NCI-H2196 (cell line): ENCODE measurements around the gene RCL1.
"Not testable (repeated sequence)": the region's sequence is repeated elsewhere in the genome, so short reads cannot be mapped to it uniquely, and the experiment has no call there.

Experiments
- DNase-seq: peaks from one replicate; lab custom pipeline; 2025; ENCODE audit not compliant: unreplicated experiment; lab: John Stamatoyannopoulos, UW

RCL1 gene

GRCh38 chr9:4783191-4783590 is 9.6 kb upstream of the RCL1 start:
- not testable (repeated sequence) for DNase-seq

GRCh38 chr9:4784403-4784802 is 8.3 kb upstream of the RCL1 start:
- DNase-seq: no peak

GRCh38 chr9:4786599-4786998 is 6.1 kb upstream of the RCL1 start:
- no peak for DNase-seq

- no peak for DNase-seq
Observed at GRCh38 chr9:4787876-4788275, 4.9 kb upstream of the RCL1 start.

- DNase-seq: no peak
Observed at GRCh38 chr9:4788703-4789102, 4.0 kb upstream of the RCL1 start.

GRCh38 chr9:4792054-4792571 is 631 bp upstream of the RCL1 start:
- DNase-seq: no peak

- no peak for DNase-seq
Observed at GRCh38 chr9:4793459-4794395, 983 bp downstream of the RCL1 start.

GRCh38 chr9:4794691-4795090 is 1.9 kb downstream of the RCL1 start:
- DNase-seq: no peak

GRCh38 chr9:4795108-4795507 is 2.4 kb downstream of the RCL1 start:
- DNase-seq: not testable (repeated sequence)

- DNase-seq: no peak
Observed at GRCh38 chr9:4796530-4796929, 3.8 kb downstream of the RCL1 start.

GRCh38 chr9:4796988-4797853 is 4.5 kb downstream of the RCL1 start:
- DNase-seq: peak; percentile 67

- DNase-seq: no peak
Observed at GRCh38 chr9:4797854-4798150, 5.1 kb downstream of the RCL1 start.

GRCh38 chr9:4798281-4799032 is 5.7 kb downstream of the RCL1 start:
- no peak for DNase-seq

GRCh38 chr9:4799033-4799430 is 6.3 kb downstream of the RCL1 start:
- DNase-seq: no peak

- DNase-seq: no peak
Observed at GRCh38 chr9:4799775-4800174, 7.0 kb downstream of the RCL1 start.

- no peak for DNase-seq
Observed at GRCh38 chr9:4801156-4801555, 8.4 kb downstream of the RCL1 start.

- no peak for DNase-seq
Observed at GRCh38 chr9:4803670-4804530, 11.2 kb downstream of the RCL1 start.

GRCh38 chr9:4804531-4805016 is 11.8 kb downstream of the RCL1 start:
- no peak for DNase-seq

GRCh38 chr9:4805191-4805918 is 12.6 kb downstream of the RCL1 start:
- DNase-seq: no peak
